ENCODE results near the gene ANGPT4. TPM values are rescaled to one million over a fixed set of nuclear protein-coding genes. Genes with fewer than 3 reads are reported as not detected.

The ANGPT4 gene
- total and polyA plus RNA-seq, 9 of the 15 experiments (the other 6 are each of a cell fraction or from before 2014, with no cell fraction given) = not detected

- TF ChIP-seq KDM2B (CRISPR knock-in tag; IDR thresholded peaks at IDR 0.05) (no peak), HCFC1 (IDR thresholded peaks at IDR 0.05; ENCODE audit: low read depth, low read length) (no peak)
Observed at GRCh38 chr20:913306-913849, 2.8 kb downstream of the ANGPT4 start (continued).

DNA sequence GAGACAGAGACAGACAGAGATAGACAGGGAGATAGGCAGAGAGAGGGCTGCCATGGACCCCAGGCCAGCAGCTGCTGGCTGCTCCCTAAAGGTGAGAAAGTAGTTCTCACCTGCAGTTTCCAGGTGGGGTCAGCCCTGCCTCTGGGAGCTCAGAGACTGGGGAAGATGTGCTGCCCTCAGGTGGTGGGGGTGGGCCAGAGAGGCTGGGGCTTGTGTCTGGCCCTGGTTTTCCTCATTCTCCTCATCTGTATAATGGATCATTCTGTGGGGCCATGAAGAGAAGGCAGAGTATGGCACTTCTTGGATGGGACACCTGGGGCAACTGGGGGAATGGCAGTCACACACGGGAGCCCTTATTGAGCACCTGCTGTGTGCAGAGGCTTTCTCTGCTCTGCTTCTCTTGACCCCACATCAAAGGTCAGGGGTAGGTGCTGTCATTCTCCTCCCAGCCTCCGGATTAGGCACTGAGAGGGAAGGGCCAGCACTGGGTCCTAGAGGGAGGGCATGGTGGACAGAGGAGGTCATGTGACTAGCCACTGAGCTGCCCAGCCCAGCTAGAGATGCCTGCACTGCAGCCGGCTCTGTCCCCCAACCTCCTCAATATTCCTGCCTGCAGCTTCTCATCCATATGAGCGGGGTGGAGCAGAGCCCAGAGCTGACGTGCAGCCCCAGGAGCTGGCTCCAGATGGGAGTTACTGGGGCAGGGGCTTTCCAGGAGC is 4.1 kb downstream of the ANGPT4 start:
- intact Hi-C loops (cut with micrococcal nuclease) = no loop called here
- WGBS (ENCODE audit: insufficient coverage, low coverage, missing lambda C conversion rate) = 0% methylated on average over 2 of the region's 5 CpGs
- no peaks in the 10 kb centered on the region for H3K79me2 ChIP-seq (ENCODE audit: control insufficient read depth, insufficient read depth, low read length)
- H3K9me1 ChIP-seq (ENCODE audit: control insufficient read depth, insufficient read depth, low read length) = no peaks in the 10 kb centered on the region
- ATAC-seq = no peak
- no TSS peak for BruUV-seq (replicated peaks)
- no peaks in the 10 kb centered on the region for H4K20me1 ChIP-seq (replicated peaks; ENCODE audit: control insufficient read depth, insufficient read depth, low read length)
- POLR2A ChIA-PET = interaction anchor here (0.6 kb wide), 1 partner anchor 106 kb away, joined by 3 read pairs; no protein-coding TSS in a partner anchor
- no peak overlapping the region for H3K9ac ChIP-seq (ENCODE audit: insufficient read depth in 1 of 2, low read depth in 2 of 2, low read length in 2 of 2)
- no peaks in the 10 kb centered on the region for H3K9me3 ChIP-seq (replicated peaks; ENCODE audit: control insufficient read depth, insufficient read depth, low read depth, low read length)
- H3K4me1 ChIP-seq (replicated peaks in 1 of 2; ENCODE audit: control insufficient read depth in 2 of 2, insufficient read depth in 2 of 2, low read length in 2 of 2) = no peaks in the 10 kb centered on the region
- no peak overlapping the region for H3K27ac ChIP-seq (ENCODE audit: extremely low read depth, low read depth, low read length)
- in situ Hi-C loops (cut with MboI) = no loop called here
- peaks cover 8 to 38% of the 10 kb centered on the region in 2 experiments; a peak in 4 of 5 replicates for H3K27me3 ChIP-seq (ENCODE audit: control insufficient read depth in 2 of 2, insufficient read depth in 2 of 2, low read length in 2 of 2)
- H3K4me2 ChIP-seq (ENCODE audit: insufficient read depth, low read length) = no peak overlapping the region
- no peak for DNase-seq (ENCODE audit: extremely low read depth in 1 of 4, low spot score in 3 of 4)
- H3K4me3 ChIP-seq = no peak overlapping the region
- H3K36me3 ChIP-seq (ENCODE audit: control insufficient read depth, insufficient read depth, low read length) = no peaks in the 10 kb centered on the region
- H2AFZ ChIP-seq (ENCODE audit: low read depth, low read length) = no peak overlapping the region
- FAIRE-seq = no peak
- CTCF ChIA-PET (ENCODE audit: low intra/inter-chr PET ratio) = interaction anchor here (1.6 kb wide), 1 partner anchor 96 kb away, joined by 6 read pairs; no protein-coding TSS in a partner anchor
- TF ChIP-seq SAP30 (IDR thresholded peaks at IDR 0.05; ENCODE audit: borderline replicate concordance, insufficient read depth, low read depth, low read length, poor library complexity, severe bottlenecking) = no peak
- TF ChIP-seq, protein P1, sequence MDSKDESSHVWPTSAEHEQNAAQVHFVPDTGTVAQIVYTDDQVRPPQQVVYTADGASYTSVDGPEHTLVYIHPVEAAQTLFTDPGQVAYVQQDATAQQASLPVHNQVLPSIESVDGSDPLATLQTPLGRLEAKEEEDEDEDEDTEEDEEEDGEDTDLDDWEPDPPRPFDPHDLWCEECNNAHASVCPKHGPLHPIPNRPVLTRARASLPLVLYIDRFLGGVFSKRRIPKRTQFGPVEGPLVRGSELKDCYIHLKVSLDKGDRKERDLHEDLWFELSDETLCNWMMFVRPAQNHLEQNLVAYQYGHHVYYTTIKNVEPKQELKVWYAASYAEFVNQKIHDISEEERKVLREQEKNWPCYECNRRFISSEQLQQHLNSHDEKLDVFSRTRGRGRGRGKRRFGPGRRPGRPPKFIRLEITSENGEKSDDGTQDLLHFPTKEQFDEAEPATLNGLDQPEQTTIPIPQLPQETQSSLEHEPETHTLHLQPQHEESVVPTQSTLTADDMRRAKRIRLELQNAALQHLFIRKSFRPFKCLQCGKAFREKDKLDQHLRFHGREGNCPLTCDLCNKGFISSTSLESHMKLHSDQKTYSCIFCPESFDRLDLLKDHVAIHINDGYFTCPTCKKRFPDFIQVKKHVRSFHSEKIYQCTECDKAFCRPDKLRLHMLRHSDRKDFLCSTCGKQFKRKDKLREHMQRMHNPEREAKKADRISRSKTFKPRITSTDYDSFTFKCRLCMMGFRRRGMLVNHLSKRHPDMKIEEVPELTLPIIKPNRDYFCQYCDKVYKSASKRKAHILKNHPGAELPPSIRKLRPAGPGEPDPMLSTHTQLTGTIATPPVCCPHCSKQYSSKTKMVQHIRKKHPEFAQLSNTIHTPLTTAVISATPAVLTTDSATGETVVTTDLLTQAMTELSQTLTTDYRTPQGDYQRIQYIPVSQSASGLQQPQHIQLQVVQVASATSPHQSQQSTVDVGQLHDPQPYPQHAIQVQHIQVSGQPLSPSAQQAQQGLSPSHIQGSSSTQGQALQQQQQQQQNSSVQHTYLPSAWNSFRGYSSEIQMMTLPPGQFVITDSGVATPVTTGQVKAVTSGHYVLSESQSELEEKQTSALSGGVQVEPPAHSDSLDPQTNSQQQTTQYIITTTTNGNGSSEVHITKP (IDR thresholded peaks at IDR 0.05; ENCODE audit: partially characterized antibody) = no peak
- no peak for TF ChIP-seq RBFOX2 (IDR thresholded peaks at IDR 0.05; ENCODE audit: low read depth, low read length)
- no peak for TF ChIP-seq BRF2 (IDR thresholded peaks at IDR 0.05; ENCODE audit: borderline replicate concordance, insufficient read depth, insufficient read length)
- no peak for TF ChIP-seq ZNF57 (CRISPR knock-in tag; IDR thresholded peaks at IDR 0.05)
- TF ChIP-seq HDAC1 (IDR thresholded peaks at IDR 0.05) = no peak
- no peak for TF ChIP-seq ZFX (CRISPR knock-in tag; IDR thresholded peaks at IDR 0.05)
- TF ChIP-seq CTCF (IDR thresholded peaks at IDR 0.05 in 2 of 3, conservative IDR thresholded peaks at IDR 0.05 in 1 of 3; ENCODE audit: insufficient read depth in 2 of 3, low read depth in 1 of 3, low read length in 3 of 3) = peak; percentile 9 to 25 (median 10); a peak in 1 of 6 replicates

Measured in K562 (cell line).